GM19351 (cell line): ENCODE results near the gene CPXM2.
"Not testable (repeated sequence)": the region's sequence is repeated elsewhere in the genome, so short reads cannot be mapped to it uniquely, and the experiment has no call there.

Experiments
- ATAC-seq: cut with Tn5 transposase; IDR thresholded peaks from one replicate; pipeline ENCODE4 v1.9.1; 2021; ENCODE audit warnings: mild to moderate bottlenecking, moderate library complexity; ENCODE audit not compliant: unreplicated experiment

Gene CPXM2

GRCh38 chr10:123747426-123747825 lies 144.2 kb downstream of the CPXM2 start:
- no peak for ATAC-seq

- no peak for ATAC-seq
Measured at GRCh38 chr10:123746942-123747341, 144.7 kb downstream of the CPXM2 start.

GRCh38 chr10:123746520-123746919 lies 145.1 kb downstream of the CPXM2 start:
- no peak for ATAC-seq

- ATAC-seq, result no peak
Measured at GRCh38 chr10:123746061-123746460, 145.5 kb downstream of the CPXM2 start.

- ATAC-seq, result no peak
Measured at GRCh38 chr10:123744224-123744536, 147.4 kb downstream of the CPXM2 start.

GRCh38 chr10:123743441-123744223 lies 148.0 kb downstream of the CPXM2 start:
- no peak for ATAC-seq

GRCh38 chr10:123742751-123743440 lies 148.7 kb downstream of the CPXM2 start:
- ATAC-seq, result no peak

GRCh38 chr10:123741711-123742110 lies 149.9 kb downstream of the CPXM2 start:
- no peak for ATAC-seq

GRCh38 chr10:123741146-123741545 lies 150.5 kb downstream of the CPXM2 start:
- no peak for ATAC-seq

GRCh38 chr10:123736917-123737316 lies 154.7 kb downstream of the CPXM2 start:
- not testable (repeated sequence) for ATAC-seq

GRCh38 chr10:123729523-123729922 lies 162.1 kb downstream of the CPXM2 start:
- no peak for ATAC-seq

GRCh38 chr10:123726836-123727235 lies 164.8 kb downstream of the CPXM2 start:
- no peak for ATAC-seq

- ATAC-seq, result no peak
Measured at GRCh38 chr10:123726381-123726780, 165.2 kb downstream of the CPXM2 start.

GRCh38 chr10:123724747-123725146 lies 166.9 kb downstream of the CPXM2 start:
- no peak for ATAC-seq

- ATAC-seq, result no peak
Measured at GRCh38 chr10:123722351-123722750, 169.3 kb downstream of the CPXM2 start.

GRCh38 chr10:123721441-123722049 lies 170.1 kb downstream of the CPXM2 start:
- no peak for ATAC-seq

- no peak for ATAC-seq
Measured at GRCh38 chr10:123720536-123720935, 171.1 kb downstream of the CPXM2 start.

GRCh38 chr10:123718544-123719060 lies 173.0 kb downstream of the CPXM2 start:
- no peak for ATAC-seq

GRCh38 chr10:123717336-123717735 lies 174.3 kb downstream of the CPXM2 start:
- no peak for ATAC-seq

GRCh38 chr10:123715546-123715945 lies 176.1 kb downstream of the CPXM2 start:
- ATAC-seq, result no peak

- no peak for ATAC-seq
Measured at GRCh38 chr10:123706236-123706635, 185.4 kb downstream of the CPXM2 start.

GRCh38 chr10:123704812-123705211 lies 186.8 kb downstream of the CPXM2 start:
- ATAC-seq, result no peak
